Measurements from ENCODE around the gene RUNX3. TPM values are rescaled to one million over a fixed set of nuclear protein-coding genes. Genes with fewer than 3 reads are reported as not detected.

Gene RUNX3
- total and polyA plus RNA-seq, 2 of the 8 experiments (the other 6 are each of a cell fraction or from before 2014, with no cell fraction given), result 0.62 to 0.82 TPM

GRCh38 chr1:24897263-24898151 lies 32.6 kb downstream of the RUNX3 start (continued):
- TF ChIP-seq CHD7 (IDR thresholded peaks at IDR 0.05; ENCODE audit: insufficient replicate concordance, low read length) (no peak), TEAD4 (IDR thresholded peaks at IDR 0.05; ENCODE audit: low read depth, low read length) (no peak), ATF3 (IDR thresholded peaks at IDR 0.05; ENCODE audit: insufficient read depth, low read depth, low read length) (no peak), SIRT6 (IDR thresholded peaks at IDR 0.05; ENCODE audit: low read length) (no peak), SIN3A (conservative IDR thresholded peaks at IDR 0.05 in 1 of 2, IDR thresholded peaks at IDR 0.05 in 1 of 2; ENCODE audit: low read depth in 1 of 2, low read length in 2 of 2) (no peak), CTBP2 (IDR thresholded peaks at IDR 0.05; ENCODE audit: borderline replicate concordance, insufficient read depth, insufficient read length, low read length) (no peak), SAP30 (IDR thresholded peaks at IDR 0.05; ENCODE audit: insufficient read depth, insufficient replicate concordance, low read length) (no peak), GABPA (IDR thresholded peaks at IDR 0.05; ENCODE audit: borderline replicate concordance, insufficient read depth, low read length) (no peak)

All from H1 (cell line).